HEK293 (cell line): Measurements from ENCODE around the gene KBTBD2.

Experiments
- CTCF ChIA-PET: fragments of 350-600 bp; formaldehyde crosslinking; extraction: SDS; loops from one replicate; lab custom pipeline; 2021; ENCODE audit warnings: antibody characterized with exemption; lab: Yijun Ruan, JAX
- POLR2A ChIA-PET: fragments of 300-600 bp; formaldehyde crosslinking; extraction: SDS; loops from one replicate; lab custom pipeline; 2020; ENCODE audit warnings: antibody characterized with exemption, inconsistent platforms; lab: Yijun Ruan, JAX
- H3K27ac ChIP-seq: fragments of 200-500 bp; sonication (Bioruptor generic); 2 replicates; pipeline ENCODE4 v1.5.1; 2014; ENCODE audit warnings: low read depth, low read length, control low read depth, inconsistent platforms; ENCODE audit errors: extremely low read depth
- H3K36me3 ChIP-seq, 2 experiments: fragments of 200-500 bp in 1 of 2; sonication (Bioruptor generic) in 1 of 2; 1 replicate in 1 of 2; 2 replicates in 1 of 2; pipeline ENCODE4 v1.5.1; 2014 to 2017; ENCODE audit warnings: inconsistent platforms in 2 of 2, low read length in 2 of 2; ENCODE audit not compliant: control insufficient read depth in 2 of 2, insufficient read depth in 1 of 2
- H3K4me1 ChIP-seq: fragments of 200-500 bp; sonication (Bioruptor generic); 2 replicates; pipeline ENCODE4 v1.5.1; 2014; ENCODE audit warnings: mild to moderate bottlenecking, low read length, inconsistent platforms; ENCODE audit not compliant: control insufficient read depth, insufficient read depth
- H3K4me3 ChIP-seq: 2 replicates; pipeline ENCODE4 v1.5.1; 2011; ENCODE audit warnings: low read depth, mild to moderate bottlenecking, control low read depth, low read length, moderate library complexity
- H3K9me3 ChIP-seq: fragments of 200-500 bp; sonication (Bioruptor generic); 2 replicates; pipeline ENCODE4 v1.5.1; 2014; ENCODE audit warnings: low read depth, low read length, inconsistent platforms; ENCODE audit not compliant: control insufficient read depth, insufficient read depth
- HOXA7 ChIP-seq: sonication (generic); formaldehyde crosslinking; IDR thresholded peaks from 2 replicates; pipeline ENCODE4 v1.8.1; 2022; ENCODE audit warnings: missing genetic modification reagents, borderline replicate concordance
- HOXC10 ChIP-seq: sonication (generic); formaldehyde crosslinking; IDR thresholded peaks from 2 replicates; pipeline ENCODE4 v1.8.1; 2023; ENCODE audit warnings: mild to moderate bottlenecking, missing genetic modification reagents
- INSM2 ChIP-seq: fragments of 450-650 bp; formaldehyde crosslinking; IDR thresholded peaks from 2 replicates; pipeline ENCODE4 v1.5.1; 2016; ENCODE audit warnings: missing biosample characterization, missing genetic modification characterization
- KLF10 ChIP-seq: fragments of 450-650 bp; IDR thresholded peaks from 2 replicates; pipeline ENCODE4 v1.5.1; 2018; ENCODE audit warnings: missing biosample characterization, mild to moderate bottlenecking, missing genetic modification characterization
- KLF7 ChIP-seq: fragments of 450-650 bp; formaldehyde crosslinking; IDR thresholded peaks from 2 replicates; pipeline ENCODE4 v1.5.1; 2016; ENCODE audit warnings: missing biosample characterization, missing genetic modification characterization, borderline replicate concordance
- MZF1 ChIP-seq: fragments of 450-650 bp; formaldehyde crosslinking; IDR thresholded peaks from 2 replicates; pipeline ENCODE4 v1.5.1; 2017; ENCODE audit warnings: missing biosample characterization, missing genetic modification characterization, borderline replicate concordance
- PRDM2 ChIP-seq: fragments of 450-650 bp; formaldehyde crosslinking; IDR thresholded peaks from 2 replicates; pipeline ENCODE4 v1.5.1; 2016; ENCODE audit warnings: missing biosample characterization, missing genetic modification characterization, borderline replicate concordance
- PRDM4 ChIP-seq: fragments of 450-650 bp; formaldehyde crosslinking; IDR thresholded peaks from 2 replicates; pipeline ENCODE4 v1.5.1; 2017; ENCODE audit warnings: missing biosample characterization, missing genetic modification characterization
- ZBTB1 ChIP-seq: fragments of 450-650 bp; formaldehyde crosslinking; IDR thresholded peaks from 2 replicates; pipeline ENCODE4 v1.5.1; 2016; ENCODE audit warnings: missing biosample characterization, missing genetic modification characterization
- ZNF16 ChIP-seq: fragments of 450-650 bp; formaldehyde crosslinking; IDR thresholded peaks from 2 replicates; pipeline ENCODE4 v1.5.1; 2016; ENCODE audit warnings: low read depth, missing biosample characterization, missing genetic modification characterization
- ZNF19 ChIP-seq: fragments of 450-650 bp; formaldehyde crosslinking; IDR thresholded peaks from 2 replicates; pipeline ENCODE4; 2016; ENCODE audit warnings: missing biosample characterization, missing genetic modification characterization, low read depth
- ZNF324 ChIP-seq: fragments of 450-650 bp; formaldehyde crosslinking; IDR thresholded peaks from 2 replicates; pipeline ENCODE4 v1.5.1; 2016; ENCODE audit warnings: missing biosample characterization, missing genetic modification characterization
- ZNF341 ChIP-seq: fragments of 450-650 bp; formaldehyde crosslinking; IDR thresholded peaks from 2 replicates; pipeline ENCODE4; 2016; ENCODE audit warnings: low read depth, missing biosample characterization, missing genetic modification characterization
- ZNF354C ChIP-seq: fragments of 450-650 bp; formaldehyde crosslinking; IDR thresholded peaks from 2 replicates; pipeline ENCODE4 v1.5.1; 2016; ENCODE audit warnings: missing biosample characterization, missing genetic modification characterization, low read depth, borderline replicate concordance
- ZNF423 ChIP-seq: fragments of 450-650 bp; formaldehyde crosslinking; IDR thresholded peaks from 2 replicates; pipeline ENCODE4 v1.5.1; 2016; ENCODE audit warnings: missing biosample characterization, missing genetic modification characterization
- ZNF426 ChIP-seq: fragments of 450-650 bp; formaldehyde crosslinking; IDR thresholded peaks from 2 replicates; pipeline ENCODE4 v1.5.1; 2017; ENCODE audit warnings: missing biosample characterization, missing genetic modification characterization, mild to moderate bottlenecking, inconsistent platforms, moderate library complexity
- ZNF510 ChIP-seq: fragments of 450-650 bp; formaldehyde crosslinking; IDR thresholded peaks from 2 replicates; pipeline ENCODE4 v1.5.1; 2018; ENCODE audit warnings: mild to moderate bottlenecking, missing genetic modification characterization, missing biosample characterization; ENCODE audit not compliant: insufficient replicate concordance
- ZNF521 ChIP-seq: fragments of 450-650 bp; formaldehyde crosslinking; IDR thresholded peaks from 2 replicates; pipeline ENCODE4 v1.5.1; 2017; ENCODE audit warnings: missing biosample characterization, mild to moderate bottlenecking, missing genetic modification characterization
- ZNF596 ChIP-seq: fragments of 450-650 bp; IDR thresholded peaks from 2 replicates; pipeline ENCODE4 v1.5.0; 2018; ENCODE audit warnings: missing biosample characterization, mild to moderate bottlenecking, missing genetic modification characterization, moderate library complexity
- ZNF600 ChIP-seq: fragments of 450-650 bp; formaldehyde crosslinking; IDR thresholded peaks from 2 replicates; pipeline ENCODE4 v1.5.1; 2016; ENCODE audit warnings: missing biosample characterization, missing genetic modification characterization
- ZNF704 ChIP-seq: fragments of 450-650 bp; formaldehyde crosslinking; IDR thresholded peaks from 2 replicates; pipeline ENCODE4 v1.5.1; 2016; ENCODE audit warnings: missing biosample characterization, missing genetic modification characterization
- ZNF747 ChIP-seq: fragments of 450-650 bp; formaldehyde crosslinking; IDR thresholded peaks from 2 replicates; pipeline ENCODE4 v1.5.1; 2016; ENCODE audit warnings: missing biosample characterization, missing genetic modification characterization
- ZNF843 ChIP-seq: fragments of 450-650 bp; formaldehyde crosslinking; IDR thresholded peaks from 2 replicates; pipeline ENCODE4 v1.5.1; 2016; ENCODE audit warnings: missing biosample characterization, missing genetic modification characterization
- ZSCAN4 ChIP-seq: fragments of 450-650 bp; formaldehyde crosslinking; IDR thresholded peaks from 2 replicates; pipeline ENCODE4 v1.5.1; 2017; ENCODE audit warnings: missing biosample characterization, missing genetic modification characterization

The KBTBD2 gene

GRCh38 chr7:32910195-32910594 lies 18.6 kb upstream of the KBTBD2 start:
- no peak overlapping the region for H3K27ac ChIP-seq
- TF ChIP-seq ZNF596 (tag by site-specific recombination) (no peak), ZNF747 (no peak), HOXA7 (no peak), ZNF354C (no peak), ZNF341 (tag by site-specific recombination) (no peak), ZNF843 (tag by site-specific recombination) (no peak), KLF7 (tag by site-specific recombination) (no peak), ZNF16 (no peak), HOXC10 (CRISPR knock-in tag) (no peak)
- TF ChIP-seq, all 188 proteins: peak for 0
- ChIA-PET POLR2A (no interaction called here), CTCF (no interaction called here)
- Histone ChIP-seq H3K4me3 (no peak overlapping the region), H3K9me3 (no peaks in the 10 kb centered on the region), H3K4me1 (no peaks in the 10 kb centered on the region), H3K36me3 (no peaks in the 10 kb centered on the region; a peak in 1 of 3 replicates)

- H3K36me3 ChIP-seq: no peaks in the 10 kb centered on the region
- H3K9me3 ChIP-seq: no peaks in the 10 kb centered on the region
- no peak overlapping the region for H3K27ac ChIP-seq
- H3K4me3 ChIP-seq: no peak overlapping the region
- no peaks in the 10 kb centered on the region for H3K4me1 ChIP-seq
- ChIA-PET POLR2A (no interaction called here), CTCF (no interaction called here)
- TF ChIP-seq ZNF324 (tag by site-specific recombination) (no peak), ZNF341 (tag by site-specific recombination) (no peak), ZNF423 (tag by site-specific recombination) (no peak), ZNF521 (tag by site-specific recombination) (no peak), ZNF19 (tag by site-specific recombination) (no peak), ZBTB1 (tag by site-specific recombination) (no peak), INSM2 (no peak), HOXC10 (CRISPR knock-in tag) (no peak), ZNF600 (tag by site-specific recombination) (no peak), ZSCAN4 (tag by site-specific recombination) (no peak), PRDM2 (tag by site-specific recombination) (no peak), ZNF704 (no peak), PRDM4 (peak; percentile 90), MZF1 (no peak), ZNF426 (tag by site-specific recombination) (no peak), ZNF510 (tag by site-specific recombination) (no peak), KLF10 (tag by site-specific recombination) (no peak)
These were observed 13.7 kb upstream of the KBTBD2 start for GRCh38 chr7:32905175-32905662.
